EH (cell line): ENCODE results near the gene HLA-DOA.

Experiments used
- DNase-seq: peaks from one replicate; pipeline ENCODE4 v3.0.0-alpha.2; 2015; ENCODE audit warnings: low read depth

Gene HLA-DOA

DNA sequence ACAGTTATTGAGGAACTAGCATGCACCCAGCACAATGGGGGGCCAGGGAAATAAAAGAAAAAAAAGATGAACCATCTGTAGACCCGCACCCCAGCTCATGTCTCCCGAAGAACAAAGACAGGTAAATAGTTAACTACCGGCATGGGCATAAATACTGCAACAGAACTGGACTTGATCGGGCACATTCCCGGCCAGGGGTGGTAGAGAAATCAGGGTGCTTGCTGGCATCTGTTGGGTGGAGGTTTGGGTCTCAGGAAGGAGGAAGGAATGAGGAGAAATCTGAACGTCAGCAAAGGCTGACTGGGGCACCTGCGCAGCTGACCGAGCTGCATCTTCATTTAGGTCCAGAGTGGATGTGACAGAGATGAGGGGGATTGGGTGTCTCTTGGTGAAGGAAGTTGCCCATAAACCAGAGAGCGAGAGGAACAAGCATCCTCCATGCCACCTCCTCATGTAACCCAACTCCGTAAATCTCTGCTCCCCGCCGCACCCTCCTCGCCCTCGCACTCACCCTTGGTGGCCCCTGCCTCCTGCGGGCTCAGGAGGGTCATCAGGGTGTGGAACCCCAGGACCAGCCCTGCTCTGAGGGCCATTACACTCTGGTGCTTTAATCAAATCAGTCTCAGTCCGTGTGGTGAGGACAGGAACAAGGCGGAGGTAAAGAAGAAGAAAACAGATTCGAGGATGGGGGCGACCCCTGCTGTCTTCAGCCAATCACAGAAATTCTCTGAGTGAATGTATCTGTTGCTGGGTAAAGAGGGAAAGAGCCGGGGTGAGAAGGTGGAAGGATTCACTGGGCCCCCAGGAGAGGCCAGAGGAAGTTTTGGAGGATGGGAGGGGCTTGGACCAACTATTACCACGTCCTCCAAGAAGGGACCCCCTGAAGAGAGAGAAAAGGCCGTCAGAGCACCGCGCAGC, at the start of gene HLA-DOA:
TSS of gene HLA-DOA (minus strand) at position 648 of the 918 bp plus-strand sequence.
- peak; percentile 19 for DNase-seq

DNA sequence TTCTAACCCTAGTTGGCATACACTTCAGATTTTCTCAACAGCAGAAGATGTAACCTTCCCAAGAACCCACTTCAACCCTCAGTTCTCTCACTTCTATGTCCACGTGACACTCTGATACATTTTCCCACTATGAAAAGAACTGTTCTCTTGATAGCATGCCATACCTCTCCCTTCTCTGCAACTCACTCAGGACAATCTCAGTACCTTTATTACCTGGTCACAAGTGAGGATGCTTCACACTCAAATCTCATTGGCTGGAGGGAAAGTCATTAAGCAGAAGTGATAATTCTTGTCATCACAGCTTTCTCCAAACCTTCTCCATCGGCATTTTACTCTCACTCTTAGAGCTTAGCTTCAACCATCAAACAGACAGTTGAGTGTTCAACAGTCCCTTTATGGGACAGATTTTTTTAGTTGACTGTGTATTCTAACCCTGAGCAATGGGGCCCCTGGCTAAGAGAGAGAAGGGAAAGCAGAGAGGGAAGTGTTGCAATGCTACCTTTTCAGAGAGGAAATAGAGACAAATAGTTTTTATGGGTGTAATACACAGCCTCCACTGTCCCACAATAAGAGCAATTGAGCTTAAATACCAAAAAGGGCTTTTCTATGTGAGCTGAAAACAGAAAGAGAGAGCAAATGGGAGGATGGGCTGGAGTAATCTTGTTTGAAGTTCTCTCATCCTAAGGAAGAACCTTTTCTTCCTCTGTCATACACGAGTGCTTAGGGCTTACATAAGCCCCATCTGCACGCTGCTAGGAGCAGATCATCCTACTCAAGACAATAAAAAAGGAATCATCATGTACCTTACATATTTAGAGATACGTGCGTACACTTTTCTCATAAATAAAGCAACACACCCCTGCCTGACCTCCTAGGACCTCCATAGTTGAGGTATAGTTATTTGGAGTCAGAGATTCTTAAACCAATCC, 48.1 kb upstream of the HLA-DOA start:
- DNase-seq, result no peak

DNA sequence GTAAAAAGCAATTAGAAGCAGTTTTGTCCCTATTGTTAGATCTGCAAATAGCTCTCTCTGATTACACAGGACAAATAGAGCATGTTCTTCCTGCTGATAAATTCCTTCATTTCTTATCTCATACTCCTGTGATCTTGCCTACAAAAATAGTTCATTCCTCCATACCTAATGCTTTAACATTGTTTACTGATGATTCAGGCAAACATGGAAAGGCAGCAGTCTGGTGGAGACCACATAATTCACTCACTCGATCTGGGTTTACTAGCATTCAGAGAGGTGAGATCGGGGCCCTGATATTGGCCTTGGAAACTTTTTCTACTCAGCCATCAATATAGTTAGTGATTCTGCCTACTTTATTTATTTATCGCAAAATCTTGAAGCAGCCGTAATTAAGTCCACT, 43.8 kb upstream of the HLA-DOA start:
- DNase-seq, result no peak

DNA sequence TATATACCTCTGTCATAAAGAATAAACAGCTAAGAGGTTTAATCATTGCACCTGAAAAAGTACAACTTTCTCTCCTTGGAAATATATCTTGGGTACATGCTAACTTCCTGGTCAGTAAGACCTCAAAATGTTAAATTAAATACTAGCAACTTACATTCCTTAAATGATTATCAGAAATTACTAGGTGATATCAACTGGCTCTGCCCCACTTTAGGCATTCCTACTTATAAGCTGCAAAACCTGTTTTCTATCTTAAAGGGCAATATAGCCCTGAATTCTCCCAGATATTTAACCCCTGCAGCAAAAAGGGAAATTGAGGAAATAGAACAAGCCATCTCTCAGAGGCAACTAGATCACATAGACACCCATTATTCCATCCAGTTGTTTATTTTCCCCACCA, 43.2 kb upstream of the HLA-DOA start:
- DNase-seq, result no peak

DNA sequence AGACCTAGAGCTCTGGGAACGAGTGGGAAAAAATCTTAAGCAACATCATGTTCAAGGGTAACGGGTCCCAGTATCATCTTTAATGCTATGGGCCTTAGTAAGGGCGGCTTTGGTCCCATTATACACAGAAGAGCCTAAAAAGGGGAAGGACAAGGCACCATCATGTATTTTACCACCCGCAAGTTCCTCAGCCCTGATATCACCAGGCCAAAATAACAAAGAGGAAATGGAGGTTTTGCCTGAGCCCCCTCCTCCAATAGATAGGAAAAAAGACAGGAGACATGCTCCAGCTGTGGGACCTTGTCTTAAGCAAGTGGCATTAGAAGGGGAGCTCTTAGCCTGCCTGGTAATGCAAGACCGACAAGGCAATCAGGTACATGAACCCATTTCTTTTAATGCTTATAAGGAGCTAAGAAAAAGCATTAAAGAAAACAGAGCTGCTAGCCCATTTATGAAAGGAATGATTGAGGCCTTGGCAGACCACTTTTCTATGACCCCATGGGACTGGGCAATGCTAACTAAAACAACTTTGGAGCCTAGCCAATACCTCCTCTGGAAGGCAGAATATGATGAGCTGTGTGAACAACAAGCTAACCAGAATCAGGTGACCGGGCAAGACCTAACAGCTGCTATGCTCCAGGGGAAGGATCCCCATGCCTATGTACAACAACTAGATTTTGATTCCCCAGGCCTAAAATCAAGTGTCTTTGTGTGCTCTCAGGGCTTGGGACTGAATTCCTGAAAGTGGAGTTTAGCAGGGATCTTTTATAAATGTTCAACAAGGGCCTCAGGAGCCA, 40.8 kb upstream of the HLA-DOA start:
- DNase-seq, result no peak

DNA sequence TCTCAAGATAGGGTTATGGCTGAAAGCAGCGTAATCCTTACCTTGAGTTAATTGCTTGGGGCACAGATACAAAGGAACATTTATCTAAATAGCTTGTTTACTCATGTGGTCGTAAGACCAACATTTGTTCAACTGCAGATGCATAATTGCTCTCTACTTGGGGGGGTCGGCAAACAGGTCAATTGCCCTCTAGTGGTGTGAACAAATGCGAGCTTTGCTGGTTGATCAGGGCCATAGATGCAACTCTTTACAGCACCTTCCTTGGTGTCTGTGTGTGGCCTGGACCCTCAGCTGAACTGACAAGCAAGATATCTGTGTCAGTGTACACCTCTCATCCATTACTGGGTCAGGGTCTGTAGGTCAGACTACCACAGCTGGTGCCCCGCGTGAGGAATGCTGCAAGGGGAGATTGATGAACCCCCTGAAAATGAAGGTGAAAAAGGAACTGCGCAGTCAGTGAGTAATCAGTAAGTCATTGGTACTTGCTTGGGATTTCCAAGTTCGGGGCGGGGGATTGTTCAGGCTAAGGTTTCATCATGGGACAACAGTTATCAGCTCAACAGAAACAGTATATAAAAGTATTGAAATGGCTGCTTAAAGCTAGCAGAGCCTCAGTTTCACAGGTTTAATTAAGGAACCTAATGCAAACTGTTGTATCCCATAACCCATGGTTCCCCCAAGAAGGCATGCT, 40.1 kb upstream of the HLA-DOA start:
- DNase-seq, result no peak

DNA sequence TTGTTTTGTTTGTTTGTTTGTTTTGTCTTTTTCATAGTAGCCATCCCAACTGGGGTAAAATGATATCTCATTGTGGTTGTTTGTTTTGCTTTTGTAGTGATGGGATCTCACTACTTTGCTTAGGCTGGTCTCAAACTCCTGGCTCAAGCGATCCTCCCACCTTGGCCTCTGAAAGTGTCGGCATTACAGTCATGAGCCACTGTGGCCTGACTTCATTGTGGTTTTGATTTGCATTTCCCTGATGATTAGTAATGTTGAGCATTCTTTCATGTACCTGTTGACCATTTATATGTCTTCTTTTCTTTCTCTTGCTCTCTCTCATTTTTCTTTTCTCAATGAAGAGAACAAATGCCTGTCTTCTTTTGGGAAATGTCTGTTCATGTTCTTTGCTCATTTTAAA, 30.8 kb upstream of the HLA-DOA start:
- DNase-seq, result no peak

DNA sequence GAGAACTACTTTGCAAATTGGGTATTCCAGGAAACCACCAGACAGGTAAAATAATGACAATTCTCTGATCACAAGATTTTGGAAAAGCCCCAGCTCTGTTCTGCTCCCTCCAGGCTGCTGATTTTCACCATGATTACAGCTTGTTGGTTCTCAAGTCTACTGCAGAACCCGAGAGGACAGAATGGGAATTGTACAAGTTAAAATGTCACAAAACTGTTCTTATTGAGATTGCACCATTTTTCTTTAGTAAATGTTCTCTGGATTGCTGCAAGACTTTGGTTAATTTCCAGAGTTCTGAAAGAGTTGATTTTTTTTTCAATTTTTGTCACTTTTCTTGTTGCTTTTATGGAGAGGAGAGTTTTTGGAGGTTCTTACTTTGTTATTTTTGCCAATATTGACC, 27.1 kb upstream of the HLA-DOA start:
- no peak for DNase-seq

DNA sequence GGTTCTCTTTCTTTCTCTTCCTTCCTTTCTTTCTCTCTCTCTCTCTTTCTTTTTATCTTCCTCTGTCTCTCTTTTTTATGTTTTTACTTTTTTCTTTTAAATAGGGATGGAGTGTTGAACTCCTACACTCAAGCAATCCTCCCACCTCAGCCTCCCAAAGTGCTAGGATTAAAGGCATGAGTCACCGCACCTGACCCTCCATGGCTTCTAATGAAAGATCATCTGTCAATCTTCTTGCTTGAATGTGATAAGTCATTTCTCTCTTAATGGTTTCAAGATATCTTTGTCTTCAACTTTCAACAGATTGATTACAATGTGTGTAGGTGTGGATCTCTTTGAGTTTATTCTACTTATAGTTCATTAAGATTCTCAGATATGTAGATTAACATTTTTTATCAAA, 25.2 kb upstream of the HLA-DOA start:
- DNase-seq, result no peak

DNA sequence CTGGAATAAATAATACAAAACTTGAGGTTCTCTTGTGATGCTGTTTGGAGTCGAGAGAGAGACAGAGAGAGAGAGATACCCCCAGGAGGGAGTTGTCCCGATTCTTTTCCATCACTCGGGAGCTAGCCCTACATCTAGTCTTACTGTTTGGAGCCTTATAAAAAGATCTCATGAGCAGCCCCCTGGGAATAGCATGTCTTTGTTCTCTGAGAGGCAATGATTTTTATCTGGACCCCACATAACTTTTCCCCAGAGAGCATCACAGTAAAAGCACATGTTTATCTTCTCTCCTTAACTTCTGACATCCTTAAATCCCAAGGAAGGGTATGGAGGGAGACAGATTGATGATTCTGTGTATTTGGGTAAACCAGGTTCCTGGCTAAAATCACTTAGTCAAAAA, 20.9 kb upstream of the HLA-DOA start:
- DNase-seq, result no peak

DNA sequence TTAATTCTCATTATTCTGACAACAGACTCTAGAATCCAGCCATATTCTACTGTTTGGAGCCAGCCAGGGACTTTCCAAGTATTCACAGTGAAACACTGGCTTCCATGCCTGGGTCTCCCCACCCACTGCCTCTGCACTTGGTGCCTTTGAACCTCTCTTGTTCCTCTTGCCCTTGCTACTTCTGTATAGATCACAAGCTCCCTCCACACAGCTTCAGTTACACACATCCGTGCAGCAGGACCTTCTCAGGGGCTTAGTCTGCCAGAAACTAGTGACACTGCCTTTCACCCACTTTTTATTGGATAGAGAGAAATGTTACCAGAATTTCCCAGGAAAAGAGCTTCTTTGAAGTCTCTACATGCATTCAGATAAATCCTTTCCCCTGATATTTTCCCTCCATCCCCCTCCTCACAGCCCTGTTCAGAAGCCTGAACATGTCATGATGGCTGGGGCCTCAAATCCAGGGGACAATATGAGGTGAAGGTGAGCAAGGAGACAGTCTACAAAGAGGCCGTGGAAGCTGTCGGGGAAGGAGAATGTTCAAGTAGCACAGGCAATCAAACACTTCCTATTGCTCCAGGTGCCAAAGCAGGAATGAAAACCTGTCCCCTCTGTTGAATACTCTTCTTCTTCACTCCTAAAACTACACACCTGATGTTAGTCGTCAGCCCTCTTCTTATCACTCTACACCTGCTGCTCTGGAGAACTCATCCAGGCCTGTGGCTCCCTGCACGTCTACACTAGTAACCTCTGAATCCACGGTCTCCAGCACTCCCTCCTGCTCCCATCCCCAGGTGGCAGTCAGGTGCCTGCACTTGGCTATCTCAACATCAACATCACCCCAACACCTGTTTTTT, 20.2 kb upstream of the HLA-DOA start:
- peak; percentile 8 for DNase-seq

DNA sequence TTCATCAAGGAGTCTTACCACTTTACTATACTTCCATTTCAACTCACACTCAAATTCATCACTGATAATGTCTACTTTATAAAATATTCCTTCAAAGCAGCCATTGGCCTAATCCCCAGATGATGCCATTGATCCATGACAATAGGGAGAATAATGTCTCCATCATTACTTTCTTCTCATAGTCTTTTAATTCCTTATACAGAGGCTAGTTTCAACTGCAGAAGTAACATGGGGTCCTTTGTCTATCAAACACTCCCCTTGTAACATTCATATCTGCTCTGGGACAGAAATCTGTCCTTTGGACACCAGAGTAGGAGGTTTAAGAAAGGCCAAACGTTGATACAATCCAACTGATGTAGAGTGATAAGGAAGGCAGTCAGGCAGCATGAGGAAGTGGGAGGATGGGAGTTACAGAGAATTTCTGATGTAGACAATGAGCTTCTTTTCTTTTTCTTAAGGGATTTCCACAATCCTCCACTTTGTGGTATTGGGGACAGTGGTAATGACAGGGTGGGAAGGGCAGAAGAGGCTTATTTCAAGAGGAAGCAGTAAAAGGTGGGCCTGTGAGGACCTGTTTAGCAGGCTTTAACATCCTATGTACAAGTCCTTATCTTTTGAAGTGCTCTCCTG, 18.9 kb upstream of the HLA-DOA start:
- no peak for DNase-seq

DNA sequence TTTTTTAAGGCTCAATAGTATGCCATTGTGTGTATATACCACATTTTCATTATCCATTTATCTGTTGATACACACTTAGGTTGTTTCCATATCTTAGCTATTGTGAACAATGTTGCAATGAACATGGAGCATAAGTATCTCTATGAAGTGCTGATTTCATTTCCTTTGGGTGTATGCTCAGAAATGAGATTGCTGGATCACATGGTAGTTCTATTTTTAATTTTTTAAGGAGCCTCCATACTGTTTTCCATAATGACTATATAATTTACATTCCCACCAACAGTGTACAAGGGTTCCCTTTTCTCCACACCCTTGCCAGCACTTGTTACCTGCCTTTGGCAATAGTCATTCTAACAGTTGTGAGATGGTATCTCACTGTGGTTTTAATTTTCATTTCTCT, 15.1 kb upstream of the HLA-DOA start:
- no peak for DNase-seq

DNA sequence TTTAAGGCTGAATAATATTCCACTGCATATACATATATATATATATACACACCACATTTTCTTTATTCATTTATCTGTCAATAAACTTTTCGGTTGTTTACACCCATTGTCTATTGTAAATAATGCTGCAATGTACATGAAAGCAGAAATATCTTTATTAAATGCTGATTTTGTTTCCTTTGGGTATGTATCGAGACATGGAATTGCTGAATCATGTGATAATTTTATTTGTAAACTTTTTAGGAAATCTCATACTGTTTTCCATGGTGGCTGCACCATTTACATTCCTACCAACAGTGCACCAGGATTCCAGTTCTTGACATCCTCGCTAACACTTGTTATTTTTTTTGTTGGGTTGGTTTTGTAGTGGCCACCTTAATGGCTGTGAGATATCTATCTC, 14.1 kb upstream of the HLA-DOA start:
- no peak for DNase-seq

DNA sequence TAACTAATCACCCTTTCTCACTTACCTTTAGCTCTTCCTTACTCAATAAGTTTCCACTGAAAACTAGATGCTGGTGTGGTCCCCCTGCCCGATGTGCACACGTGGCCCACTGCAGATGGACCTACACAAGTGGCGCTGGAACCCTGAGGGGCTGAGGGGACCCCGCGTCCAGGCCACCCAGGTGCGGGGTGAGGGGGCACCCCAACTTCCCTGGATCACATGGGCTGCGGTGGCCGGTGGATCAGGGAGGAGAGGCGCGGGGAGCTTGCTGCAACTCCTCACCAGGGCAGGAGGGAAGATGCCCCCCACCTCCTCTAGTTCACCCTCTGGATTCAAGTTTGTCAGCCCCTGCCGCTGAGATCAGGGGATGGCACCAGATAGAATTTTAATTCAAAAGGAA, 12.5 kb upstream of the HLA-DOA start:
- no peak for DNase-seq

DNA sequence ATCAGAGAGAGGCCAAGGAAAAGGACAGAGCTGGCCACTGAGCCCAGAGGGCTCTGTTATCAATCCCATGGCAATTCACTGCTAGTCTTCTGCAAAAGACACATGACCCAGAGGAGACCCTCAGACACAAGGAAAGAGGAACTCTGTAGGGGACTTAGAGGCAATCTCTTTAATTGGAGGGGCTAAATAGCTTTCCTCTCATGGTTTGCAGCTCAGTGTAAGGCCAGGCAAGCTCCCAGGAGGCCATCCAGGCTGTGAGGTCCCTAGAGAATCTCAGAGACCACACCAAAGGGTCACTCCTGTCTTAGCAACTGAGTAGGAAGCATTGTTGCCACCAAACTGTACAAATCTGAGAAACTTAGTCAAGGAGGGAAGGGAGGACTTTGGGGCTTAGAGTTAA, 10.0 kb upstream of the HLA-DOA start:
- no peak for DNase-seq

DNA sequence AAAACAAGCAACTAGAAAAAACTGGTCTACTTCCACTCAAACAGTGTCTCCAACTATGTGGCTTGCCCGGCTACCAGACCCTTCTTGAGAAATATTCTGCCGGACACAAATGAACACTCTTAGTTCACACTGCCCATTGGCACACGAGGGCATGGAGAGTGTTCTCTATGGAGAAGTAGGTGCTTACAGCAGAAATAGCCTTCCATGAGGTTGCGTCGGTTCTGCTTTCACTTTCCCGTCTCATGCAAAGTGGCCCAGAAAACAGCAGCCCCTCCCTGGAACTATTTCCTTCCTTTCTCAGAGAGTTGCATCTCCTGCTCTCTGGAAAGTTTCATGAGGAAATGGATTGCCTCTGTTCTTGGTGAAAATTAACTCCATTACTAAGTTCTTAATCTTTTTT, 9.5 kb upstream of the HLA-DOA start:
- DNase-seq, result peak; percentile 32

DNA sequence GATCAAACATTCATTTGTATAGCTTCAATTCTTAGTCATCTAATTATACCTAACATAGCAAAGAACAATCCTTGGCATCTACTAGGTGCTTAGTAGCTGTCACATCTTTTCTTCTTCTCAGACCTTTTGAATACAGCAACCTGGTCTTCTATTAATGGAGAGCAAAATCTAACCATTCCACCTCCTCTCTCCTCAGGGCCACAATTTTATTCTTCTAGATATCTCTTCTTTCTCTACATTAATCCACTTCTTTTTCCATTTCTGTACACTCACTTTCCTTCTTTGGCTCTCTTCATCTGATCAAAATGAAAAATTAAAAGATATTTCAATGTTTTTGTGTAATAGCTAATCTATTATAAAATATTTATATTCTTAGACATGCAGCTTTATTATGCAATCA, 9.0 kb upstream of the HLA-DOA start:
- DNase-seq, result no peak

DNA sequence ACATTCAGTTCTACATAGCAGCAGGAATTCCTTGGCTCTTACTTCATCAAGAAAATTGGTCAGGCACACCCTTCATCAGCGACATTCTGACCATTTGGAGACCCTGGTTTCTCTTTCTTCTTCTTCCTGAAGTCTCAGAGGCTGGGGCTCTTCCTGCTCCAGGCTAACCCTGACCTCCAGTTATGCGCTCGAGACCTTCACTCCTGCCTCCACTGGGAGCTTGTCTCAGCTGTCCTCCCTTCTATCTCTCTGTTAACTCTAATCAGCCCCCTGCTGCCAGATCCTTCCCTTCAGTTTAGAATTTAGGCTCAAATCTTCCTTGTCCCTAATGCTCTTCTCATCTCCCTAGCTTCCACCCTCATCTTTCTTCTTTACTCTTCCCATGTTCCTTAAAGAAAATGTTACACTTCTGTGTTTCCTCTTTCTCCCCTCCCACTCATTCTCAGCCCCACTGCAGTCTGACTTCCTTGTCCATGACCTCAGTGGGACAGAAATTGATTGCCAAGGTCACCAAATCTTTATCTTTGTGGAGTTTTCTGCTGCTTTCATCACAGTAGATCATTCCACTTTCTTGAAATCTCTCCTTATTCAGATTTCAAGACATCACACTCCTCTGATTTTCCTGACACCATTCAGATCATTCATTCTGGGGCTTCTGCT, 8.4 kb upstream of the HLA-DOA start:
- no peak for DNase-seq

DNA sequence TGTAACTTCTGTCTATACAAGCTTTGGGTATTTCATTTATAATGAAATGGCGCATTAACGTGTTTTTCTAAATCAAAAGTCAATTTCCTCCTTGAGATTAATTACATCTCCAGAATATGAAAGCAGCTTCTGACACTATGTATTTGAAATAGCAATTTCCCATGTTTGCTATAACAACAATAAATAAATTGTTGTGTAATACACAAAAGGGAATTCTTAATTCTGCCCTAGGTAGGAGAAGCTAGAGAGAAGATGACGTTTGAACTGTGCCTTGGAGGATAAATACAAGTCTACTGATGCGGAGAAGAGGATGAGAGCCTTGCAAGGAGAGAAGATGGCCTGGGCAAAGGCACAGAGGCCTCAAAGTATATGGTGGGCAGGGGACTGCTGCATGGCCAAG, 7.6 kb upstream of the HLA-DOA start:
- no peak for DNase-seq
